GM21528 (cell line): ENCODE data around the gene BTRC.

Experiments used
- ATAC-seq: cut with Tn5 transposase; IDR thresholded peaks from one replicate; pipeline ENCODE4 v1.9.1; 2021; ENCODE audit warnings: mild to moderate bottlenecking, moderate library complexity; ENCODE audit not compliant: unreplicated experiment, low FRiP score

Gene BTRC

GRCh38 chr10:101561068-101561915, 207.3 kb downstream of the BTRC start:
- no peak for ATAC-seq

- ATAC-seq: no peak
These were observed 208.3 kb downstream of the BTRC start for GRCh38 chr10:101562231-101562630.

DNA sequence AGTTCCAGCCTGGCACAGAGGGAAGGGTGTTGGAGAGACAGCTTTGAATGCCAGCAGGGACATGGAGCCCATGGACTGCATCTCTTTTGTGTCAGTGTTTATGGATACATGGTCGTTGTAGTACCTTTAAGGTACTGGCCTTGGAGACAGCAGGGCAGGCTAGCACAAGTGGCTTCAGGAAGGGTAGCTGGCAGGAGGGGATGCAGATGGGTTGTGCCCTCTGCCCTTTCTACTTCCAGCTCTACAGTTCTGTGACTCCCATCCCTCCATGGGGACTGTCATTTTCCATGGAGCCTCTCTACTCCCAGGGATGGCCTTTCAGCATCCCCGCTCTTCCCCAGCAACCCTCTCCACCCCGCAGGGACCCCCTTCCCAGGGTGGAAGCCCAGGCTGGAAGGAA, 209.0 kb downstream of the BTRC start:
- ATAC-seq: no peak

DNA sequence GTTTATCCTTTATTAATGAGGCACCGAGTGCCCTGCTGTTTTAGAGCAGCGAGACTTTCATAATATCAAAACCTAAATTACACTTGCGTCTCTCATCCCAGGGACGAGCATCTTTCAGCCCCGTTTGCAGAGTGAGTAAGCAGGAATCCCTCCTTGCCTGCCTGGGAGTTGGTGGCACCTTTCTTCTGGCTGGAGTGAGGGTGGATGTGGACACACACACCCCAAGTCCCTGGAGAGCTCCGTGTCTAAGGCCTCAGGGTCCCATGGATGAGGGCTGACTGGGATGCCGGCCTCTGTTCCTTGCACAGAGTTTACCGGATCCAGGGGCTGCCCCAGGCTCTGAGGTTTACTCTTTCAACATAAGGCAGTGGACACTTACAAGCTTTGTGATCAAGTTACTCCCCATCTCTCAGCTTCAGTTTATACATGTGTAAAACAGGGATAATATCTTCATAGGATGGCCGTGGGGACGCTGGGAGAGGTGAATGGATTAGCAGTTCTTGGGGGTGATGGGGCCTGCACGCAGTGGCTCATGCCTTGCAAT, 209.6 kb downstream of the BTRC start:
- ATAC-seq: no peak

DNA sequence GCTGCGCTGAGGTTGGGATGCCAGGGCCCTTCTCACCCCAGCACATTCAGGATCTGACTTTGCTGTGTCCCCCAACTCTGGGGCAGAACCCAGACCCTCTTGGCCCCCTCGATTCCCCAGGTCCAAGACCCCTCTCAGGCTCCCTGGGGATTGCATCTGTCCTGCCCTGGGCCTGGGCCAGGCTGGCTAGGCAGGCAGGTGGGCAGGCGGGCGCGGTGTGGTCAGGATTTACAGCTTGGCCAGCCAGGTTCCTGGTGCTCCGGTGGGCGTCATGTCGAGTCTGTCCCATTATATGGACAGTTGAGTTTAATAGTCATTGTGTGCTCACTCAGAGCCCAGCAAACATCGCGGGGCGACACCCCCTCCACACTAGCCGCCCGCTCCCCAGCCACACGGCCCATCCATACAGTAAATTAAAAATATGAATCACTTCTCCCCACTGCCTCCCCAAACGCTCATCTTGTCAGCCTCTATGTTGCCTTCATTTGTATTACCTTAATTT, 210.6 kb downstream of the BTRC start:
- ATAC-seq: no peak

DNA sequence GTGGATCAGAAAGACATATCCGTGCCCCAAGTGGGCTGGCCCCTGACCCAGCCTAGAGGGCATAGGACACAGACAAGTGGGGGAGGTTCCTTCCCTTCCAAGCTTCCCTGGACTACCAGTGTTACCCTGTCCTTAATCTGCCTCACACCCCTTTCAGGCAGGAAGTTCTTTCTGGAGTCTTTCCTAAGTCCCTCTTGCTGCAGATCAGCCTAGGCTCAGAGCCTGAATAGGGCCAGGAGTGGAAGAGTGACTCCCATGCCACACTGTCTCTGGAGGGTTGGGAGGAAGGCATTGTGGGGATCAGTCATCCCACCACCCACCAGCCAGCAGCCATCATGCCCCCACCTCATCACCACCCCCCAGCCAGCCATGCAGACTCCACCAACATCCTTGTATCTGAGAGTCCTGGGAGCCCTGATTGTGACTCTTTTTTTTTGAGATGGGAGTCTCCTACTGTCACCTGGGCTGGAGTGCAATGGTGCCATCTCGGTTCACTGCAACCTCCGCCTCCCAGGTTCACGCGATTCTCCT, 211.5 kb downstream of the BTRC start:
- ATAC-seq: no peak

DNA sequence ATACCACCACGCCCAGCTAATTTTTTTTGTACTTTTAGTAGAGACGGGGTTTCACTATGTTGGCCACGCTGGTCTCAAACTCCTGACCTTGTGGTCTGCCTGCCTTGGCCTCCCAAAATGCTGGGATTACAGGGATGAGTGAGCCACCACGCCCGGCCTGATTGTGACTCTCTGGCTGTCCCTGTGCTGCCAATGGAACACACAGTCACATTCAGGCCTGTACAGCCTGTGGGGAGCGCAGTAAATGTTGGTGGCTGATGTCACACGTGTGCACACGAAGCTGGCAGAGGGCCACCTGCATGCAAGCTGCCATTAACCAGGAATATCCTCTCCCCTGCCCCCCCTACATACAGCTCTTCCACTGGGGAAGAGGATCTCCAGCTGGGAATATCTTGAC, 212.0 kb downstream of the BTRC start:
- ATAC-seq: no peak

DNA sequence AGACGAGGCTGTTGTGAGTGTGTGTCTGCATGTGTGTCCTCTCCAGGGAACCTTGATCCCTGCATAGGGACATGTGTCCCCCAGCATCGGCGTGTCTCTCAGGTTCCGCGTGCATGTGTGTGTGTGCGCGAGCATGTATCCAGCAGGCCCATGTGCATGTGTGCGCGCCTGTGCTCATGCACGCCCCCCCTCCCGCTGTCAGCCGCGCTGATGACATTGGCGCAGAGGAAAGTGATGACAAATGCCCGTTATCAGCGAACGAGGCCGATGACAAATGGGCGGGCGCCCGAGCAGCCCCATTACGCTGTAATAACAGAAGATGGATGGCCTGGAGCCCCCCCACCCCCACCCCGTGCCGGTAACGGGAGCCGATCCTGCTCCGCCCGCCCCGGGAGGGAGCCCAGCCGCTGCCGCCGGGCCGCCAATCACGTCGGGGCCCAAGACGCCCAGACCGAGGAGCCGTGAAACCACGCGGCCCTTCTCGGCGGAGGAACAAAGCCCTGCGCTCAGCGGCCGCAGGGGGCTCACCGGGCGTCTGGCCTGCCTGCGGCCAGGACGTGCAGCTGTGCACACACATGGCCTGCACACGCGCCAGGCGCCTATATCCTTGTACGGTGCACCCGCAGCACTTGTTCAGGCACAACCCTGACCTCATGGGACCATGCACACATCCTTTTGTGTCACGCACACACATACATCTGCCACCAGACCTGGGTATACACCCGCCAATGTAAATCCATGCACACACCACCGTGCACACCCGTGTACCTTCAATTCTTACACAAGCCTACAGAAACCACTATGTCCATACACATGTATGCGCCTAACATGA, 212.6 kb downstream of the BTRC start:
- ATAC-seq: no peak

DNA sequence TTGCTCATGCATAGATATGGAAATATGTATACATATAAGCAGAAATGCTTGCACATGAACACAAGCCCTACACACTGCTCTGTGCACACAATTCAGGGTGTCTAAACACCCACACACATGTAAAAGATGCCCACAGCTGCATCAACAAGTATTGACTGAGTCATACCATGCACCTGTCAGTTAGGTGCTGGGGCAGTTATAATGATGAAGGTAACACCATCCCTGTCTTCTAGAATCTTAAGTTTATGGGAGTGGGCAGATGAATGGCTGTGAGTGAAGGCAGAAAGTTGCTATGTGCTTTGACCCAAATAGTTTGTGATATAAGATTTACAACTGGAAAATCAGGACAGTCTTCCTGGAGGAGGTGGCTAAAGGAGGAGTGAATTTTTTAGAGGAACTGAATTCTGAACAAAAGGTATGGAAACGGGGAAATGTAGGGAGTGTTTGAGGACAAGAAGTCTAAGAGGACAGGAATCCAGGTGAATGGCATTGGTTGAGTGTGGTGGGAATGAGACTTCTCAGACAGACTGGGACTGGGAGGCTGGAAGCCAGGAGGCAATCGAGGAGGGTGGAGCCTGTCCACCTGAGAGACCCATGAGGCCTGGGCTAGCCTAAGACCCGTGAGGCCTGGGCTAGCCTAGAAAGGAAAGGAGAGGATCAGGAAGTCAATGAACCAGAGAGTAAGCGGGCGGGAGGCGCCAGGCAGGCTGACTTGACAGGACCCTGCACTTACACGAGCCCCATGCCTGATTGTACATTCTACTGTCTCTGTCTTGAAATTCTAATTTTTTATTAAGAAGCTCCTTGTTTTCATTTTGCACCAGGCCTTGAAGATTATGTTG, 213.4 kb downstream of the BTRC start:
- no peak for ATAC-seq

- no peak for ATAC-seq
These were observed 214.2 kb downstream of the BTRC start for GRCh38 chr10:101568054-101568745.

- ATAC-seq: no peak
These were observed 215.3 kb downstream of the BTRC start for GRCh38 chr10:101569323-101569621.

DNA sequence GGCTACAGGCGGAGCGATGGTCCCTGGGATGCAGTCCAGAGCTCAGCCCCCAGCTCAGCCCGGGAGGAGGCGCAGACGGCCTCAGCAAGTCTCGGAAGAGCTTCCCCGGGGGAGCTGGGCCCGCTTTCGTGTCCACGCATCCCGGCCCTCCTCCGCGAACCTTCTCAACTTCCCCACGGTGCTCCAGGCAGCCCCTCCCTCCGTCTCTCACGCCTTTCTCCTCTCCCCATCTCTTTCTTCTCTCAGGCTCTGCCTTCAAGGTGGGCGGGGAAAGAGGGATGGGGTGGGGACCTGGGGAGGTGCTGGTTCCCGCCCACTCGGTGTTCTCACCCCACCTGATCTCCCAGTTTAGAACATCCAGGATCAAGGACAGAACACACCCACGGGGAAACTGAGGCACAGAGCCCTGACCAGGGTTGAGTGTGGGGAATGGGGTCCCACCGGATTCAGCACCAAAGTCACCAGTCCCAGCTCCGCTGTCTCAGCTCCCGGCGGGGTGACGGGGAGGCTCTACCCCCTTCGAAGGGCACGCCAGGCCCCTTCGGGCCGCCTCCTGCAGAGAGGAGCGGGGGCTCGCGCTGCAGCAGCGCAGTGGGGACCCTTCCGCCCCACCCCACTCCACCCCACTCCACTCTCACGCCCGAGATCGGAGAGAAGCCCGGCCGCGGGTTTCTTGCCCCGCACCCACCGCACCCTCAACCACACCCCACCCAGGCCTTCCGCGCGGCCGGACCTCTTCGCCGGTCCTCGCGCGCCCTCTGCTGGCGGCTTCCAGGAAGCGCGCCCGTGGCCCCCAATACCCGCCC, 215.9 kb downstream of the BTRC start:
- ATAC-seq: peak; percentile 61

DNA sequence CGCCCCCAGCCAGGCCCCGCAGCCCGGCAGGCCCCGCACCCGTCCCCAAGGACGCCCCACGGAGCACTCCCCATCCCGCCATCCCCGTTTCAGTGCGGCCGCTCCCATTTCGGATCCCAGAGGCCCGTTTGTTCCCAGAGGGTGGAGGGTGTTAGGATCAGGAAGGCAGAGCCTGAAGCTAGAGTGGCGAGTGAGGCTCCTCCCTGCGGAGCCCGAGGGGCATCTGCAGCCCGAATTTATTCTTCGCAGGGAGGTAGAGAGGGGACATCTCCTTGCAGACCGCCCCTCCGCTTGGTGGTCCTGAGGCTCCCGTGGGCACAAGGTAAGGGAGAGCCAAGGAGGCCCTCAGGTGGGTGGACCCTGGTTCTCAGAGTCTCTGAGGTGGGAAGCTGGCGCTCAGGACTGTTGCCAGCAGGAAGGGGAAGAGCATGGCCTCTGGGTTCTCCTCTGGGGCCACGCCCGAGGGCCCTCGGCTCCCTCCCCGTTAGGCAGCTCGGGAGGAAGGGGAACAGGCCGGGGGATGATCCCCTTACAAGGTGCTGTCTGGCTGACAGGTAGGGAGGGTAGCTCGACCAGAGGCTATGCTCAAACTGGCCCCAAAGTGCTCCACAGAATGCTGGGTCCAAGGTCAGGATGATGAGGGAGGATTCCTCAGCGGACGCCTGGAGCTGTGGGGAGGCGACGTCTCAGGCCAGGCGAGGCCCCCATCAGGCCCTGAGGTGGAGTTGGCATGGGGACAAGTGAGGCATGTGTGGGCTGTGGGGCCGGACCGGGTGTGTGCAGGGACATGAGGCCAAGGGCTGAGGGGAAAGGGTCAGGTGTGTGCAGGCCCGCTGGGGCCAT, 216.7 kb downstream of the BTRC start:
- ATAC-seq: no peak

- ATAC-seq: no peak
These were observed 217.4 kb downstream of the BTRC start for GRCh38 chr10:101571271-101571925.

DNA sequence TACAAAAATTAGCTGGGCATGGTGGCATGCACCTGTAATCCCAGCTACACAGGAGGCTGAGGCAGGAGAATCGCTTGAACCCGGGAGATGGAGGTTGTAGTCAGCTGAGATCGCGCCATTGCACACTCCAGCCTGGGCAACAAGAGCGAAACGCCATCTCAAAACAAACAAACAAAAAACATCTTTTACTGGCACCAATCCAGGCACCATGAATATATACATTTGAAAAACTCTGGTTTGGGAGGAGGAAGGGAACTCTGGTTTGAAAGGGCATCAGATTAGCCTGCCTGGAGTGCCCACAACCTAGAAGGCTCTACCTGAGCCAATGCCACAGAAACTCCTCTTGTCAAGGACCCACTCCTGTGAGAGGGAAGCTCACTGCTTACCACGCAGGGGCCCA, 218.2 kb downstream of the BTRC start:
- ATAC-seq: no peak

DNA sequence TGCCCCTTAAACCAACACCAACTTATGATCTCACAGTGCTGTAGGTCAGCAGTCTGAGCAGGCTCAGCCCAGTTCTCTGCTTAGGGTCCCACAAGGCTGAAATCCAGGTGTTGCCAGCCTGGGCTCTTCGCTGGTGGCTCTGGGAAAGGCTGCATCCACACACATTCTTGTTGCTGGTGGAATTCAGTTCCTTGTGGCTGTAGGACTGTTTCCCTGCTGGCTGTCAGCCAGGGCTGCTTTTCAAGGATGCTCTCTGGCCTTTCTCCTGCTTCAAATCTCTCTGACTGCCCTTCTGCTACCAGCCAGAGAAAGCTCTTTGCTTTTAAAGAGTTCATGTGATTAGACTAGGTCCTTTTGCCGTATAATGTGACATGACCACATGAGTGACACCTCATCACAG, 218.8 kb downstream of the BTRC start:
- no peak for ATAC-seq

- ATAC-seq: no peak
These were observed 220.2 kb downstream of the BTRC start for GRCh38 chr10:101573885-101574753.
